Stimulated activated CD4-positive, alpha-beta T cell treated with anti-CD3 and anti-CD28 coated beads, Interleukin-12 subunit alpha, Interleukin-12 subunit beta, amount 100 ng/mL, for 4 hours (primary cell): ENCODE data around the gene REL.
"Not testable (repeated sequence)": the region's sequence is repeated elsewhere in the genome, so short reads cannot be mapped to it uniquely, and the experiment has no call there.

Source experiments
- DNase-seq: peaks from one replicate; pipeline ENCODE4 v3.0.0-alpha.2; 2020

REL gene

DNA sequence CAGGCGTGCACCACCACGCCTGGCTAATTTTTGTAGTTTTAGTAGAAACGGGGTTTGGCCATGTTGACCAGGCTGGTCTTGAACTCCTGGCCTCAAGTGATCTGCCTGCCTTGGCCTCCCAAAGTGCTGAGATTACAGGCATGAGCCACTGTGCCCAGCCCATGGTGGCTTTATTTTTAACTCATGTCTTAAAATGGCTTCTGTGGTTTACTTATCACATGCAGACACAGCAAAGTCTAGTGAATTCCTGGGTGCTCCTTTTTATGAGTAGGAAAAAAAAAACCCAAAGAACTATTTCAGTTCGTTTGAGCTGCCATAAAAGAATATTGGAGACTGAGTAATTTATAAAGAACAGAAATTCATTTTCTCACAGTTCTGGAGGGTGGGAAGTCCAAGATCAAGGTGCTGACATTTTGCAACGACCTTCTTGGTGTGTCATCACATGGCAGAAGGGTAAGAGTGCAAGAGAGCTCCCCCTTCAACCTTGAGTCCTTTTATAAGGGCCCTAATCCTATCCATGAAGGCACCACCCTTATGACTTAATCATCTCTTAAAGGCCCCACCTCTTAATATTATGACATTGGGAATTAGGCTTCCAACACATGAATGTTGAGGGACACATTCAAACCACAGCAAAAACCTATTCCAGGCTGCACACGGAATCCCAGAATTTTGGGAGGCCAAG lies 12.6 kb upstream of the REL start:
- no peak for DNase-seq

DNA sequence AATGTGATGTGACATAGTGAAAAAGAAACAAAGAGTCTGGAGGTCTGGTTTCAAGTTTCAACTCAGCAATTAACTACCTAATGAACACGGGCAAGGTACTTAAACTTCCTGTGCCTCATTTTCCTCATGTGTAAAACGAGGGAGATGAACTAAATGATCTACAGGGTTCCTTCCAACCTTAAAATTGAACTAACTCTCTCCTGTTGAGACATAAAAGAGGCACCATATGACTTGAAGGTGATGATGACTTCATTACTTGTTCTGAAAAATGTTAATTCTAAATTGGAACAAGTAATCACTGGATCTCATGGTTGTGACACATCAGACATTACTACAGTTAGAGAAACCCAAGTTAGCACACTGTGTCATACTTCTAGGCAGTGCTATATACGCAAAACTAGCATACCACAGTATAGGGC lies 8.9 kb upstream of the REL start:
- no peak for DNase-seq

DNA sequence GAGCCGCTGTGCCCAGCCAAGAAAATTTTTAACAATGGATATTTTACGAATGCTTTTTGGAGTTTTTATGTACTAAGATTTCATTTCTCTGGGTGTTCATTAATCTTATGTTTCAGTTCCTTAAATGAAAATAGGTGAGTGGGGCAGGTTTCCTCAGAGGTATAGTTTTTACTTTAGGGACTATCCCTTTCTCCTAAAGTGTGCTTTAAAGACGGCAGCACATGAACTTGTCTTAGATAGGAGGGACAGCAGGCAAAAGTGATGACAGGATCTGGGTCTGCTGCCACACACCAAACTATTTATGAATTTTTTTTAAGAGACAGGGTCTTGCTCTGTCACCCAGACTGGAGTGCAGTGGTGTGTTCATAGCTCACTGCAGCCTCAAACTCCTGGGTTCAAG lies 8.0 kb upstream of the REL start:
- DNase-seq, result no peak

DNA sequence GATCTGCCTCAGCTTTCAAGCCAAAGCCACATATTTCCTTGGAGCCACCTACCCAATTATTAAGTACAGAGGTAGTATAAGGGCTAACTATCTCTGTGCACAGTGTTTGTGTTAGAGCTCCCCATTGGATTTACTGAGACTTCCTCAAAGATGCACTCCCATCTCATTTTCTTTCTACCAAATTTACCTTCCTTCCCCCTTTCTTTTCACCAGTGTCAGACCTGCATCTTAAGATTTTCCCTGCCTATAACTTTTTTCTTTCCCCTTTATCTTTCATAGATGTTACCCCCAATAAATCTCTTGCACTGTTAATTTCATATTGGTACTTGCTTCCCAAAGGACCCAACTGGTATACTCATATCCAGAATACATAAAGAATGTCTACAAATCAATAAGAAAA lies 5.9 kb upstream of the REL start:
- no peak for DNase-seq

DNA sequence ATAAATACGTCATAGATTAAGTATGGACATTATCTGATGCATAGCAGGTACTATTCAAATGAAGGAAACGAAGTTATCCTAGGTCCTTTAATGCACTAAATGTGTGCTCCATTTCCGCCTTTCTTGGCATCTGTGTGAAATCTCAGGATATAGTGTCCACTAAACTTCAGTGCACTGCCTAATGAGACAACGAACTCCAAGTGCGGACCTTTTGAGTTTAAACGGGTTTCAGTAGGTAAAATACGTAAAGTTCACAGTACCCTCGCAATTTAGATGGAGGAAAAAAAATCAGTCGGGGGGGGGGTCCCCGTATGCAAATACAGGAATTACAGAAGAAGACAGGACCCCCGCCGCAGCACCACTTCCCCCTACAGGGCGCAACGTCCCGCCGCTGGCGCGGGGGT lies 729 bp upstream of the REL start:
- DNase-seq, result no peak

DNA sequence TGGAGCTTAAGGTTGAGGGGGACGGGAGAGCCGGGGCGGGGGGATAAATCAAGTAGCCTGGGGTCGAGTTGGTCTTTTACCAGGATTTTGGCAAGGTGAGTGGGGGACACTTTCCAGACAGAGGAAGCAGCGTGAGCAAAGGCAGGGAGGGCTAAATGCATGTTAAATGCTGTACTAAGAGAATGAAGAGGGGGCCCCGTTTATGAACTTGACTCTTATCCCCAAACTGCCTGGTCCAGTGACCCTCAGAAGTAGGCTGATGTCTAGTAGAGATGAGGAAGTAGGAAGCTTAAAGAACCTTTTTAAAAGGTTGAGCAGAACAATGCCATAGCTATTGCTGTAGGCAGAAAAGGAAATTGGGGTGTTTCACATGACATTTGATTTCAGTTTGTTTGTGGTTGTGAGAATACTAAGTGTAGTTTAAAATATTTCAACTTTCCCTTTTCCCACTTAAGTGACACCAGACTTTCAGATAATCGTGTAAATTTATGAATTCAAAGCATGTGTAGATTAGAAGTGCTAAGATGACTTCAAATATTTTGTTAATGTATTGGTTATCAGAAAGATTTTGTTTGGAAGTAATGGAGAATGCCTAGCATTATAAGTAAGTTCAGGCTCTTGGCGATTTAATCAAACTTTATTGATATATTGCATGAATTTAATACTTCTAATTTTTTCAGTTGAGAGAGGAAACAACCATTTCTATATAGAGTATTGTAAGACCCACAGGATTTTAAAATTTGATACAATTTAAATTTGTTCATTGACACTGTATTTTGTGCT lies 1.8 kb downstream of the REL start:
- no peak for DNase-seq

DNA sequence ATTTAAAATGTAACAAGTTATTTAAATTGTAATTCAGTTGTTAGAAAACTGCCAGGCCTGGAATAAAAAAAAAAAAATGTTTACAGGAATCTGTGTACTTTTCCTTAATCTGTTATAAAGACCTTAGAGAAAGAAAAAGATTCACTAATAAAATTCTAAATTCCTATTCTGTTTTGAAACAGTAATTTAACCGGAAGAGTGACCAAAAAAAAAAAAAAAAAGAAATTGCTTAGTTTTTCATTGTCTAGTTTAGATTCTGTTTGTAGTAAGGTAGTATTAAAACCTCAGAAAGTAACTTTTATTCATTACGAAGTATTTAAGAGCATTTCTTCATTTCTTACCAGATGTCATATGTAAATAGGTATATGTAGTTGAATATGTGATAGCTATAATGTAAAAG lies 2.5 kb downstream of the REL start:
- DNase-seq, result no peak

DNA sequence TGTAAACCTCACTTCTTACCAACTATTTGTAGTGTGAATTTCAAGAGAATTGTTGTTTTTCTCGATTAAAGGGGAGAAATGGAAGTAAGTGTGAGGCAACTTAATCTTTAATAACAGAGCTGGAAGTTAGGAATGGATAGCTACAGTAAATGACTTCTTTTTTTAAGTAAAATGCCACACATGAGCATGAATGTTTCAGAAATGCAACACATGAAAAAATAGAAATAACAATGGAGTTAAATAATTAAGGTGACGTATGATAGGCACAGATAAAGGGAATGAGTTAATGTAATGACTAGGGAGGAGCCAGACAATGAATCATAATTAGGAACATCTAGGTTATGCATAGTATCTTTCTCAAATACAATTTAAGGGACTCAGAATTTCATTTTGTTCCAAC lies 3.4 kb downstream of the REL start:
- DNase-seq, result no peak

DNA sequence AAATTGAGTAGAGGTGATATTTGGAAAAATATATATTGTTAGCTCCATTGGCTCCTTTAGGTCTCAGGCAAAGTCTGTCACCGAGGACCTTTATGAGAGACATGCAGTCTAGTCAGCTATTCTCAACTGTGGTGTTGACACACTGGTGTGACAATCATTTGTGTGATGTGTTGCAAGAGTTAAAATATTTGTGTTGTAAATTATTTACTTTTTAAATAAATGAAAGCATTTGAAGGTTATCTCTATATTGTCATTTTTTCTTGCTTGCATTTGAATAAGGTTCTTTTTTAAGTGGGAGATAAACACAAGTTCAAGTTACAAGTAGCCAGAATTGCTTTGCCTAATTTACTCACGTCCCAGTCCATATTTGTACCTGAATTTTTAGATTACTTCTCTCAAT lies 4.3 kb downstream of the REL start:
- no peak for DNase-seq

DNA sequence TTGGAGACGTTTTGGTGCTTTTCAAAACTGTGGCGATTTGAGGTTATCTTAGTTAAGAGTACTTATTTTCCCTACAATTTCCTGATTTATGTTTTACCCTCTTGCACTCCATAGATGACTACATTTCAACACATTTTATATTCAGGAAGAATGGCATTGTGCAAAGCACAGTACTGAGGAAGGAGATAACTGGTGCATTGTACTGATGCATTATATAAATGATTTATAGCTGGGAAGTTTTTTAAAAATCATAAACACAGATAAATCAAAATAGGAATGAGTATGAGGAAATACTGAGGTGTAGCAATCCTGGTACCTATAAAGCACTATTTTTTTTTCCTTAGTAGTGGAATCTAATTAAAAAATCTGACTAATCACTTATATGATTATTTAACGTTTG lies 5.6 kb downstream of the REL start:
- no peak for DNase-seq

DNA sequence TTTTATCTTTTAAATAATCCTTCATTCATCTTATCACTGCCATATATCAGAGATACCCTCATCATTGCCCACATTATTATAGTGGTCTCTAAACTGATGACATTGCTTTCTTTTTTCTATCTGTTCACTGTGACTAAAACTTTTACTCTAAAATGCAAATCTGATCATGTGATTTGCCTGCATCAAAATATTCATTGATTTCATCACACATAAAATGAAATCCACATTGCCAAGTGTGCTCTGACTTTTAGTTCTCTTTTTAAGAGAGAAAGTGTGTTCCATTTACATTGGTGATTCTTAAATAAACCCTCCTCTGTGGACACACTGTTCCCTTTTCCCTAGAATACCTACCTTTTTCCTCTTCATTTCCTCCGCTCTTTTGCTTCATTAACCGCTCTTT lies 7.5 kb downstream of the REL start:
- no peak for DNase-seq

DNA sequence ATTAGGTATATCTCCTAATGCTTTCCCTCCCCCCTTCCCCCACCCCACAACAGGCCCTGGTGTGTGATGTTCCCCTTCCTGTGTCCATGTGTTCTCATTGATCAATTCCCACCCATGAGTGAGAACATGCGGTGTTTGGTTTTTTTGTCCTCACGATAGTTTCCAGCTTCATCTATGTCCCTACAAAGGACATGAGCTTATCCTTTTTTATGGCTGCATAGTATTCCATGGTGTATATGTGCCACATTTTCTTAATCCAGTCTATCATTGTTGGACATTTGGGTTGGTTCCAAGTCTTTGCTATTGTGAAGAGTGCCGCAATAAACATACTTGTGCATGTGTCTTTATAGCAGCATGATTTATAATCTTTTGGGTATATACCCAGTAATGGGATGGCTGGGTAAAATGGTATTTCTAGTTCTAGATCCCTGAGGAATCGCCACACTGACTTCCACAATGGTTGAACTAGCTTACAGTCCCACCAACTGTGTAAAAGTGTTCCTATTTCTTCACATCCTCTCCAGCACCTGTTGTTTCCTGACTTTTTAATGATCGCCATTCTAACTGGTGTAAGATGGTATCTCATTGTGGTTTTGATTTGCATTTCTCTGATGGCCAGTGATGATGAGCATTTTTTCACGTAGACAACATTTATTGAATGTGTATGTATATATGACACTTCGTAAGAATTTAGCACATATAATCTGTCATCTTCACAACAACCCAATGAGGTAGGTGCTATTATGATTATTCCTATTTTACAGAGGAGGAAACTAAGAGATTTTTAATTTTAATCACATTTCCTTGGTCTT lies 8.4 kb downstream of the REL start:
- not testable (repeated sequence) for DNase-seq

DNA sequence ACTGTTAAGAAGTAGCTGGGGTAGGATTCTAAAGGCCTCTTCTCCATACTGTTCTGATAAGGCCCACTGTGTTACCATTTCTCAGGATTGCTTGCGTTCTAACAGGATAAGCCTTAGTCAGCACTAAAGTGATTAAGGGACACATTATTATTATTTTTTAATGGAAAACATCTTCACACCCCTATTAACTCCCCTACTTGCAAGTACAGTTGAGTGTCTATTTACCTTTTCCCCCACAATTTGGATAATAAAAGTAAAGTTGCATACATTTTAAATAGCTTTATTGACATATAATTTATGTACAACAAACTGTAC lies 9.0 kb downstream of the REL start:
- DNase-seq, result no peak

DNA sequence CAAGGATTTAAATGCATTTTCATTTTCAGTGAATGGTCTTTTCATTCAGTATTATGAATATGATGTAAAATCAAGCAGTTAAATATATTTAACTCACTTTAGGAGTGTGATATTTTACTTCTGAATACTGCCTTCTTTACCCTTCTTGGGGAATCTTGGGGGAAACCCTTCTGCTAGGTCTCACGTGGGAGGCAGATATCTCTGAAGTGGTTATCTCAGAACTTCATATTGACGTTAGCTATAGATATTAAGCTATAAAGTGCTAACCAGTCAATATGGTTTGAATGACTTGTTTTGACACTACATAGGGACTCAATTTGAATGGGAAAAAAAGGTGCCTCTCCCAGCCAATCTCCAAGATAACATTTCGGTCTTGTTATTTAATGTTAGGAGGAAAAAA lies 9.8 kb downstream of the REL start:
- no peak for DNase-seq

DNA sequence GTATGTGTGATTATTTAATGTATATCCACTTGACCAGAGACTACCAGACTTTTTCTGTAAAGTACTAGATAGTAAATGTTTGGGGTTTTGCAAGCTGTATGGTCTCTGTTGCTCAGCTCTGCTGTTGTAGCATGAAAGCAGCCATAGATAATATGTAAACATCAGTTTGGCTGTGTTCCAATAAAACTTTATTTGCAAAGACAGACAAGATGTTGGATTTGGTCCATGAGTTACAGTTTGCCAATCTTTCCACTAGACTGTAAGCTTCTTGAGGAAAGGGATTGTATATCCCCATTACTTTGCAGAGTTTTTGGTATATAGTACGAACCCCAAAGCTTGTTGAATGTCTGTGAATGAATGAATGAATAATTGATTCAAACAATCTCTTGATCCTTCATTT lies 17.2 kb downstream of the REL start:
- no peak for DNase-seq

DNA sequence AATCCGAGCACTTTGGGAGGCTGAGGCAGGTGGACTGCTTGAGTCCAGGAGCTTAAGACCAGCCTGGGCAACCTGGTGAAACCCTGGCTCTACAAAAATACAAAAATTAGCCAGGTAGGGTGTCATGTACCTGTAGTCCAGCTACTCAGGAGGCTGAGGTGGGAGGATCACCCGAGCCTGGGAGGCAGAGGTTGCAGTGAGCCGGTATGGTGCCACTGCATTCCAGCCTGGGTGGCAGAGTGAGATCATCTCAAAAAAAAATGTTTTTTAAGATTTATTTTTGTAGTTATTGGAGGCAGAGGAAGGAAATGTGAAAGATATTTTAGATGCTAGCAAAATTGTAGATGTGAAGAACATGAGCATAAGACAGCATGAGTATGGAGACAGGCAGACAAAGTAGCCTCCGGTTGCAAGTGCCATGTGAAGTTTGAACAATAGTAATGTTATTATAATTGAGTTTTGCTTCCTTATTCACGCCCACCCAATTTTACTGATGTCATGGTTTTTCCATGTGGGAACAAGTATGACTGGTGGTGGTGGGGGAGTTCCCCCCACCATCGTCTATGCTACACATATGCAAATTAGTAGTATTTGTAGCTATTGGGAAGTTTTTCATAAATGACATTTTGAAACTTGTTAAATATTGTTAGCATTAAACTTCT lies 18.0 kb downstream of the REL start:
- DNase-seq, result peak; percentile 19

DNA sequence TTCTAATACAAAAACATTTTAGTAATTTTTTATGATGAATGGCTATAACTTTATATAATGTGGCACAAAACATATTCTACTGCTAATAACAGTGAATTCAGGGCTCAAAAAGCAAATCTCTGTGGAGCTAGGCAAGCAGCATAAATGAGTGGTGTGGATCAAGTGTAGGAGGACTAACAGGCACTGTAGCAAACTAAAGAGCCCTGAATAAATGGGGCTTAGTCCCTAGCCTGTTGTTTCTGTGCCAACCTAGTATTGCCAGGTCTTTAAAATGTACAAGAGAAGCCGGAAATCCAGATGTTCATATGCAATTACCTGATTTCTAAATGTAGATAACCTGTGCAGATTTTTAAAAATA lies 18.5 kb downstream of the REL start:
- no peak for DNase-seq

DNA sequence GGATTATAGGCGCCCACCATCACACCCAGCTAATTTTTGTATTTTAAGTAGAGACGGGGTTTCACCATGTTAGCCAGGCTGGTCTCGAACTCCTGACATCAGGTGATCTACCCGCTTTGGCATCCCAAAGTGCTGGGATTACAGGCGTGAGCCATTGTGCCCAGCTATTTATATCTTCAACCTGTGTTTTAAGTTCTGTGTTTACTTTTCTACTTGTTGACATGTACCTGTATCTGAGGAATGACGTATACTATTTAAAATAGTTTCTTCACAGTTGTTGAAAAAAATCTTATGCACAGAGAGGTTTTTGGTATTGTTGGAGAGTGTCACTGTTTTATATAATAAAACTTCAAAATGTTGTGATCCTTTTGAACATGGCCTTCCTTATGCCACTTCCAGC lies 19.9 kb downstream of the REL start:
- DNase-seq, result not testable (repeated sequence)

DNA sequence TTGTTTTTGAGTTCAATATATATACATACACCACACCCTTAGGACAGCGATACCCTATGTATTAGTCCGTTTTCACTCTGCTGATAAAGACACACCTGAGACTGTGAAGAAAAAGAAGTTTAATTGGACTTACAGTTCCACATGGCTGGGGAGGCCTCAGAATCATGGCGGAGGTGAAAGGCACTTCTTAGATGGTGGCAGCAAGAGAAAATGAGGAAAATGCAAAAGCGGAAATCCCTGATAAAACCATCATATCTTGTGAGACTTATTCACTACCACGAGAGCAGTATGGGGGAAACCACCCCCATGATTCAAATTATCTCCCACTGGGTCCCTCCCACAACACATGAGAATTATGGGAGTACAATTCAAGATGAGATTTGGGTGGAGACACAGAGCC lies 24.5 kb downstream of the REL start:
- not testable (repeated sequence) for DNase-seq

DNA sequence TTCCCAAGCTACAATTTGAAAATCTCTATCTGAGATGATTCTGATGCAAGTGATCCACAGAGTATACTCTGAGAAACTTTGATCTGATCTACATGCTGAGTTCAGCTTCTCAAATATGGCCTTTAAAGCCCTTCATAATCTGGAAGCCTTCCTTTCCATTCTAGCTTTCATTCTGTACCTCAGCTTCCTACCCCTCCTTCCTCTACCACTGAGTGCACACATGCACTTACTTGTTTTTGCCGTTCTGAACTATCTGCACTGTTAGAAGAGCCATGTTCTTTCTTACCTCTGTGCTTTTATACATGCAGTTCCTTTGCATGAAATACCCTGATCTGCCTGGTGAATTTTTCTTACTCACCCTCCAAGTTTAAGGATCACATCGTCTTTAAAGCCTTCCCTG lies 25.0 kb downstream of the REL start:
- DNase-seq, result no peak

DNA sequence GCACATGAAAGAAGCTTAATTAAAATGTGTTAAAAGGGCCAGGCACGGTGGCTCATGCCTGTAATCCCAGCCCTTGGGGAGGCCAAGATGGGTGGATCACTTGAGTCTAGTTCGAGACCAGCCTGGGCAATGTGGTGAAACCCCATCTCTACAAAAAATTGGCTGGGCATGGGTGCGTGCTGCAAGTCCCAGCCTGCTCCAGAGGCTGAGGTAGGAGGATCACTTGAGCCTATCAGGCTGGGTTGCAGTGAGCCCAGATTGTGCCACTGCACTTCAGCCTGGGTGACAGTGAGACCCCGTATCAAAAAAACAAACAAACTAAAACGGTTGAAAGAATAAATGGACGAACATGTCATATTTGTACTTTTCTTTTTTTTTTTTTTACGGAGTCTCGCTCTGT lies 26.0 kb downstream of the REL start:
- no peak for DNase-seq

DNA sequence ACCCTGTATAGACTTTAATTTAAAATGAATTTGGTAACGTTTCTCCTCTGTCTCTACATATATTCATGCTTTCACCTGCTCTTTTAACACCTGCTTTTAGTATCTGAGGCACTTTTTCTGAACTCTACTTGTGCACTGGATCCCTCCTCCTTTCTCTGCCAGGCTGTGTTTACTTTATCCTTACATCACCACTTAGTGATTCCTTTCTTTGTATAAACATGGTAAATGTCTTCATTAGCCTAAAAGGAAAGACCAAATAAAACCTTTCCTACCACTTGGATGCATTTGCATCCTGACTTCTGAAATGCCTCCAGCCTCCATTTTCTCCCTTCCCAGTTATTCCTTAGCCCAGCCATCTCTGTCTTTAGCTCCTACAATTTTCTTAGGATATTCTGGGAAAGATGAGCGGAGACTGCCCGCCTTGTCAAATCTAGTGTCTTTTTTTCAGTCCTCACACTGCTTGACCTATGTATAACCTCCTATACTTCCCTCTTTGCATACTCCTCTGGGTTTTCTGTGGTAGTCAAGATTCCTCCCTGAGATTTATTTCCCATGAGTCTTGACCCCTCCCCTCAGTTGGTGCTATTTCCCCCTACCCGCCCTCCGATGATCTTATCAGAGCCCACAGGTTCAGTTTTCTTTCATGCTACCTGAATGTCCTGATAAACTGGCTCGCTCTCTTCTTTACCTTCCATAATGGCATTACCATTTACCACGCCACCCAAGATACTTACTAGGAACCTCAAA lies 44.8 kb downstream of the REL start:
- no peak for DNase-seq
